ENCODE measurements around the gene ETS1.

The ETS1 gene

GRCh38 chr11:128547946-128548648 is 39.3 kb downstream of the ETS1 start:
- in situ Hi-C loops (cut with MboI; ENCODE audit: low sequenced_read_pairs), result no loop called here

GRCh38 chr11:128546916-128547315 is 40.4 kb downstream of the ETS1 start:
- in situ Hi-C loops (cut with MboI; ENCODE audit: low sequenced_read_pairs), result no loop called here

- in situ Hi-C loops (cut with MboI; ENCODE audit: low sequenced_read_pairs), result no loop called here
Measured at GRCh38 chr11:128544471-128545051, 42.8 kb downstream of the ETS1 start.

GRCh38 chr11:128540469-128540868 is 46.9 kb downstream of the ETS1 start:
- in situ Hi-C loops (cut with MboI; ENCODE audit: low sequenced_read_pairs), result no loop called here

DNA sequence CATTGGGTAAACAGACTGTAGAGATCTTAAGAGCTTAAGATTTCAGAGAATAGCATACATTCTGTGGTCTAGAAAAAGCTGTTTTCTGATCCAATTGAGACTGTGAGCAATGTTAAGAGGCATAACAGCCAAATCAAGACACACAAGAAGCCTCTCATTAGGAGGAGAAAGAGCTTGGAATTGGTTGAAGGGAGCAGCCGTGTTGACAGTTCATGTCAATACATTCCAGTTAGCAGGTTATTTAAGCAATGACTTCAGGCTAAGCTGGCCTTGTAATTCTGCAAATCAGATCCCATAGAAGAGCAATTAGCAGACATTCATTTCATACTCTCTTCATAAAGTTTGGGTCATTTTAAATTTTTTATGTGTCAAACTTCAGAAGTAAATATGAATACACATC is 50.9 kb downstream of the ETS1 start:
- in situ Hi-C loops (cut with MboI; ENCODE audit: low sequenced_read_pairs), result no loop called here

GRCh38 chr11:128535468-128536457 is 51.6 kb downstream of the ETS1 start:
- in situ Hi-C loops (cut with MboI; ENCODE audit: low sequenced_read_pairs), result no loop called here

- in situ Hi-C loops (cut with MboI; ENCODE audit: low sequenced_read_pairs), result no loop called here
Measured at GRCh38 chr11:128533472-128533871, 53.9 kb downstream of the ETS1 start.

DNA sequence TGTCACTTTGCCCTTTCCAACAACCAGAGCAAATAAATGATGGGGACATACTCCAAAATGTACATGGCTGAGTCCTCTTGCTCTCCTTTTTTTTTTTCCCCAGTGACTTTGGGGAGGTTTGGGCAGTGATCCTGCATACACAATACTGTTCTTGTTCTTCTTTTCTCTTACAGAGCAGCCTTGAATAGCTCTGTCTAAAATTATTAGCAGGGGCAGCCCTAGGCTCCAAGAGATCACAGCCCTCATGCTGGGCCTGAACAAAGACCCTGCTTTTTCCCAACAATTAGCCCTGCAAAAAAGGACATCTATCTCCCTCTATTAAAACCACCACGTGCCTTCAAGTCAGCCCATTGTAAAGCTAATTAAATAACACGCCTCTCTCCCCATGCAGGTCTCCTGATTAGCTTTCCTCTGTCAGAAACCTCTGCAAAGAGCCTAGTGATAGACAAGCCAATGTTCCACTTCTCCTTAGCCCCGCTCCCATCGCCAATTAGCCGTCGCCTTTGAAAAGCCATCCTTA is 54.7 kb downstream of the ETS1 start:
- in situ Hi-C loops (cut with MboI; ENCODE audit: low sequenced_read_pairs), result no loop called here

- in situ Hi-C loops (cut with MboI; ENCODE audit: low sequenced_read_pairs), result no loop called here
Measured at GRCh38 chr11:128532016-128532571, 55.3 kb downstream of the ETS1 start.

GRCh38 chr11:128531588-128531987 is 55.8 kb downstream of the ETS1 start:
- in situ Hi-C loops (cut with MboI; ENCODE audit: low sequenced_read_pairs), result no loop called here

GRCh38 chr11:128530118-128531074 is 57.0 kb downstream of the ETS1 start:
- in situ Hi-C loops (cut with MboI; ENCODE audit: low sequenced_read_pairs), result no loop called here

GRCh38 chr11:128528294-128528693 is 59.1 kb downstream of the ETS1 start:
- in situ Hi-C loops (cut with MboI; ENCODE audit: low sequenced_read_pairs), result no loop called here

DNA sequence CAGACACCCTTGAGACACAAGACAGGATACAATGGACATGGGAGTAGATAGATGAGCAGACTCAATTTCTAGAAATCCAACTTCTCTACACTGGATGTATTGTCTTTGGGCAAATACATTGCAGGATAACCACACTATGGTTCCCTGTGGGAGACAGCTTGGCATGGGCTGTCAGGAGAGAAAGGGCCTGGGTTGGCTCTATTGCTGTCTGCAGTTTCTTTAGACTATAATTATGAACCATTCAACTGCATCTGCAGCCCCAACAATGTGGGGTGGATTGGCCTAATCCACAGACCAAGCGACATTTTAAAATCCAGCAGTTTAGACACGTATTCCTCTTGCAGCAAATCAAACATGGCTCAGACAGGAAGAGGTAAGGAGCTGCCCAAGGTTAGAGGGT is 60.3 kb downstream of the ETS1 start:
- in situ Hi-C loops (cut with MboI; ENCODE audit: low sequenced_read_pairs), result no loop called here

GRCh38 chr11:128525411-128526243 is 61.7 kb downstream of the ETS1 start:
- in situ Hi-C loops (cut with MboI; ENCODE audit: low sequenced_read_pairs), result no loop called here

- in situ Hi-C loops (cut with MboI; ENCODE audit: low sequenced_read_pairs), result no loop called here
Measured at GRCh38 chr11:128524172-128524571, 63.2 kb downstream of the ETS1 start.

DNA sequence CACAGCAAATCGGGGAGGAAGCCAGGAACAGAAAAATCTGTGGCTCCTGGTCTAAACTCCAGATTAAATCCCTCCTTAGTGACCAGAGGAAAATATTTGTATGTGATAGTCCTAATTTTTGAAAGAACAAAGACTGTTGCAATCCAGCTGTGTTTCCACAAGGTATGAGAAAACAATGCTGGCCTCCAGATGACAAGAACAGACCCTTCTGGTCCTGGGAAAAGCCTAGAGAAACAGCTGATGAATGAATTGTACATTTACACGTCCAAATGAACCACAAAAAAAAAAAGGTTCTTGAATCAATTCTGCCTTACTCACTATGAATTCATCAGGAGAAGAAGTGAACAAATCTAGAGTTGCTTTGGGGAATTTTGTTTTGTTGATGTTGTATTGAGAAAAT is 63.7 kb downstream of the ETS1 start:
- in situ Hi-C loops (cut with MboI; ENCODE audit: low sequenced_read_pairs), result no loop called here

- in situ Hi-C loops (cut with MboI; ENCODE audit: low sequenced_read_pairs), result no loop called here
Measured at GRCh38 chr11:128522943-128523518, 64.3 kb downstream of the ETS1 start.

- in situ Hi-C loops (cut with MboI; ENCODE audit: low sequenced_read_pairs), result no loop called here
Measured at GRCh38 chr11:128522055-128522942, 65.1 kb downstream of the ETS1 start.

All from hTERT RPE-1 (cell line).